Mammary epithelial cell (primary cell): ENCODE measurements around the gene TRAIP.

ENCODE experiments used
- CTCF ChIP-seq, 2 donors: IDR thresholded peaks in 1 of 2; conservative IDR thresholded peaks in 1 of 2; 2 replicates each; pipeline ENCODE4 v1.5.1; 2011 to 2012; ENCODE audit warnings: inconsistent platforms in 2 of 2, low read length in 2 of 2, mild to moderate bottlenecking in 2 of 2, control low read depth in 1 of 2, low read depth in 1 of 2; ENCODE audit not compliant: insufficient read depth in 1 of 2; ENCODE audit errors: extremely low read depth in 1 of 2
- EZH2 ChIP-seq: IDR thresholded peaks from 2 replicates; pipeline ENCODE4 v1.6.1; 2012; ENCODE audit warnings: low read length, inconsistent platforms, borderline replicate concordance

DNA sequence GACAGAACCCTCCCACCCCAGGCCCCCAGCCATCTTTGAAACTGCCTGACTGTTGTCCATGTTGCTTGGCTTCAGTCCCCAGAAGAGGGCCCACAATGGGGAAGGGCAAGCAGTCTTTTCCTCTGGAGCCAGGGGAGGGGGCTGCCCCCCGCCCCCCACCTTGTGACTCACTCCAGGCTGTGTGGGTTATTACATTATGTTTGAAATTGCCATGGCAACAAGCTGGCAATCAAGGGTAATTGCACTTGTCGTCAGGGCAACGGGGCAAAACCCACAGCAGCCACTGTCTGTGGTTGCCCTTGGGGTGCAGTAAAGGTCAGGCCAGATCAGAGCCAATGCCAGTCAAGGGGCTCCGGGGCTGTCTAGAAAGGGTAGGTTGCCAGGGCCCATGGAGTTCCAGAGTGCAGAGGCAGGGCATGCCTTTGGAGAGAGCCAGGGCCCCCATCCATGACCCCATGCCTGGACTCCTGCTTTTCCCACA is 16.5 kb upstream of the TRAIP start:
- no peak for TF ChIP-seq CTCF (conservative IDR thresholded peaks at IDR 0.05 in 1 of 2, IDR thresholded peaks at IDR 0.05 in 1 of 2; ENCODE audit: extremely low read depth in 1 of 2, insufficient read depth in 1 of 2, low read depth in 1 of 2, low read length in 2 of 2)
- no peak for TF ChIP-seq EZH2
